Neural cell (in vitro differentiated cells): ENCODE data around the gene CPNE1. TPM values are rescaled to one million over a fixed set of nuclear protein-coding genes. Genes with fewer than 3 reads are reported as not detected.

ENCODE experiments used
- H2AFZ ChIP-seq: fragments of 200-600, 300-800 bp; sonication (generic), shearing (Covaris generic); 2 replicates; pipeline ENCODE4 v1.6.0; 2014; ENCODE audit warnings: low read depth, mild to moderate bottlenecking, antibody characterized with exemption, low read length, moderate library complexity
- H3F3A ChIP-seq: fragments of 200-600 bp; shearing (Covaris generic); 2 replicates; pipeline ENCODE4 v1.6.1; 2016; ENCODE audit warnings: mild to moderate bottlenecking, moderate library complexity, mixed read lengths, antibody characterized with exemption, low read length; ENCODE audit not compliant: insufficient read depth, poor library complexity, severe bottlenecking
- H3K27ac ChIP-seq: fragments of 200-600, 300-800 bp; sonication (generic), shearing (Covaris generic); 2 replicates; pipeline ENCODE4 v1.5.1; 2014; ENCODE audit warnings: mild to moderate bottlenecking, low read length, moderate library complexity
- H3K27me3 ChIP-seq: fragments of 300-800, 200-600 bp; sonication (generic), shearing (Covaris generic); 2 replicates; pipeline ENCODE4 v1.6.0; 2014; ENCODE audit warnings: mild to moderate bottlenecking, low read depth, low read length, moderate library complexity; ENCODE audit not compliant: insufficient read depth
- H3K36me3 ChIP-seq: fragments of 300-800, 200-600 bp; sonication (generic), shearing (Covaris generic); 2 replicates; pipeline ENCODE4 v1.5.1; 2014; ENCODE audit warnings: mild to moderate bottlenecking, antibody characterized with exemption, low read length, moderate library complexity; ENCODE audit not compliant: insufficient read depth
- H3K4me2 ChIP-seq: fragments of 300-800, 200-600 bp; sonication (generic), shearing (Covaris generic); 2 replicates; pipeline ENCODE4 v1.6.0; 2014; ENCODE audit warnings: mild to moderate bottlenecking, low read length
- H3K4me3 ChIP-seq: fragments of 300-800, 200-600 bp; sonication (generic), shearing (Covaris generic); 2 replicates; pipeline ENCODE4 v1.5.1; 2014; ENCODE audit warnings: mild to moderate bottlenecking, low read length, moderate library complexity
- H3K79me2 ChIP-seq: fragments of 200-600 bp; shearing (Covaris generic); replicated peaks from 2 replicates; pipeline ENCODE4 v1.6.0; 2014; ENCODE audit warnings: mild to moderate bottlenecking, low read length, moderate library complexity; ENCODE audit not compliant: insufficient read depth
- H3K9ac ChIP-seq: fragments of 300-800, 200-600 bp; sonication (generic), shearing (Covaris generic); 2 replicates; pipeline ENCODE4 v1.6.1; 2016; ENCODE audit warnings: mild to moderate bottlenecking, low read length, mixed read lengths
- H3K9me2 ChIP-seq: fragments of 200-600 bp; shearing (Covaris generic); 2 replicates; pipeline ENCODE4 v1.6.1; 2016; ENCODE audit warnings: mild to moderate bottlenecking, low read length, mixed read lengths; ENCODE audit not compliant: insufficient read depth
- H3K9me3 ChIP-seq: fragments of 200-600, 300-800 bp; sonication (generic), shearing (Covaris generic); 2 replicates; pipeline ENCODE4 v1.6.1; 2016; ENCODE audit warnings: mild to moderate bottlenecking, mixed run types, low read length, moderate library complexity, mixed read lengths
- H4K20me1 ChIP-seq: fragments of 200-600 bp; shearing (Covaris generic); 2 replicates; pipeline ENCODE4 v1.6.1; 2016; ENCODE audit warnings: mild to moderate bottlenecking, mixed run types; ENCODE audit not compliant: insufficient read depth
- CTCF ChIP-seq: fragments of 450-650 bp; IDR thresholded peaks from 2 replicates; pipeline ENCODE4 v1.5.1; 2014; ENCODE audit warnings: antibody characterized with exemption, mild to moderate bottlenecking, moderate library complexity; ENCODE audit not compliant: poor library complexity, severe bottlenecking
- EP300 ChIP-seq: fragments of 450-650 bp; conservative IDR thresholded peaks from 2 replicates; pipeline ENCODE4 v1.6.1; 2014; ENCODE audit warnings: antibody characterized with exemption, mild to moderate bottlenecking, moderate library complexity; ENCODE audit not compliant: poor library complexity, severe bottlenecking
- EZH2 ChIP-seq: fragments of 200-600, 300-800 bp; shearing (Covaris generic), sonication (generic); IDR thresholded peaks from 2 replicates; pipeline ENCODE4 v1.6.1; 2014; ENCODE audit warnings: antibody characterized with exemption, low read length, borderline replicate concordance, mild to moderate bottlenecking; ENCODE audit not compliant: insufficient read depth, poor library complexity, severe bottlenecking
- MXI1 ChIP-seq: fragments of 450-650 bp; conservative IDR thresholded peaks from 2 replicates; pipeline ENCODE4 v1.6.1; 2014; ENCODE audit warnings: antibody characterized with exemption, mild to moderate bottlenecking; ENCODE audit not compliant: poor library complexity, severe bottlenecking
- POLR2AphosphoS5 ChIP-seq: IDR thresholded peaks from 2 replicates; pipeline ENCODE4 v1.6.1; 2012
- RAD21 ChIP-seq: fragments of 450-650 bp; conservative IDR thresholded peaks from 2 replicates; pipeline ENCODE4 v1.6.1; 2014; ENCODE audit warnings: antibody characterized with exemption, mild to moderate bottlenecking, moderate library complexity
- REST ChIP-seq: IDR thresholded peaks from 2 replicates; pipeline ENCODE4 v1.6.1; 2012; ENCODE audit warnings: borderline replicate concordance
- SMC3 ChIP-seq: fragments of 450-650 bp; conservative IDR thresholded peaks from 2 replicates; pipeline ENCODE4 v1.6.1; 2014; ENCODE audit warnings: antibody characterized with exemption, mild to moderate bottlenecking, moderate library complexity; ENCODE audit not compliant: poor library complexity
- TAF1 ChIP-seq: IDR thresholded peaks from 2 replicates; pipeline ENCODE4 v1.6.1; 2012; ENCODE audit warnings: low read depth
- polyA plus RNA-seq: library from polyadenylated mRNA; depleted of rRNA; stranded (reverse); fragments of >200 nt; gene quantifications from 2 replicates; pipeline ENCODE4 v1.2.3, GENCODE V29; 2014

CPNE1 gene
- polyA plus RNA-seq, 1 donor from 2014 or later = 148 TPM

GRCh38 chr20:35627121-35627520 is 37.6 kb downstream of the CPNE1 start:
- H3K27me3 ChIP-seq = no peaks in the 10 kb centered on the region
- H3K9me3 ChIP-seq = no peaks in the 10 kb centered on the region
- no peaks in the 10 kb centered on the region for H3K9me2 ChIP-seq
- H3K4me2 ChIP-seq = no peak overlapping the region
- no peaks in the 10 kb centered on the region for H3K79me2 ChIP-seq
- H4K20me1 ChIP-seq = no peaks in the 10 kb centered on the region
- H2AFZ ChIP-seq = no peak overlapping the region
- H3K27ac ChIP-seq = no peak overlapping the region
- no peaks in the 10 kb centered on the region for H3K36me3 ChIP-seq
- no peak overlapping the region for H3K4me3 ChIP-seq
- TF ChIP-seq EP300 (no peak), SMC3 (no peak), EZH2 (no peak), POLR2AphosphoS5 (no peak), MXI1 (no peak), RAD21 (no peak), TAF1 (no peak), CTCF (no peak), REST (no peak)
- no peak overlapping the region for H3K9ac ChIP-seq
- H3F3A ChIP-seq = no peaks in the 10 kb centered on the region

GRCh38 chr20:35626386-35627001 is 38.2 kb downstream of the CPNE1 start:
- Histone ChIP-seq H3K79me2 (no peaks in the 10 kb centered on the region), H3K4me3 (no peak overlapping the region), H3K27ac (no peak overlapping the region), H3K36me3 (no peaks in the 10 kb centered on the region), H4K20me1 (no peaks in the 10 kb centered on the region), H3K9me3 (no peaks in the 10 kb centered on the region), H3F3A (no peaks in the 10 kb centered on the region), H2AFZ (no peak overlapping the region), H3K9me2 (no peaks in the 10 kb centered on the region), H3K9ac (no peak overlapping the region), H3K27me3 (no peaks in the 10 kb centered on the region), H3K4me2 (no peak overlapping the region)
- TF ChIP-seq SMC3 (no peak), TAF1 (no peak), REST (no peak), CTCF (no peak), RAD21 (no peak), EP300 (no peak), MXI1 (no peak), POLR2AphosphoS5 (no peak), EZH2 (no peak)
